Stimulated activated CD4-positive, alpha-beta T cell treated with anti-CD3 and anti-CD28 coated beads, Interleukin-4, amount 100 ng/mL, for 1 hour (primary cell): ENCODE measurements around the gene CUL1.

Experiments used
- DNase-seq: peaks from one replicate; pipeline ENCODE4 v3.0.0-alpha.2; 2020

The CUL1 gene

GRCh38 chr7:148809856-148810255, 111.2 kb downstream of the CUL1 start:
- DNase-seq: no peak

- no peak for DNase-seq
These were observed 113.2 kb downstream of the CUL1 start for GRCh38 chr7:148811892-148812291.

GRCh38 chr7:148813890-148814289, 115.2 kb downstream of the CUL1 start:
- DNase-seq: no peak

GRCh38 chr7:148814922-148815559, 116.3 kb downstream of the CUL1 start:
- no peak for DNase-seq

- DNase-seq: no peak
These were observed 116.9 kb downstream of the CUL1 start for GRCh38 chr7:148815612-148816011.

- no peak for DNase-seq
These were observed 121.1 kb downstream of the CUL1 start for GRCh38 chr7:148819697-148820360.

GRCh38 chr7:148821422-148821821, 122.7 kb downstream of the CUL1 start:
- DNase-seq: no peak

- DNase-seq: no peak
These were observed 126.2 kb downstream of the CUL1 start for GRCh38 chr7:148824864-148825263.

- no peak for DNase-seq
These were observed 126.6 kb downstream of the CUL1 start for GRCh38 chr7:148825338-148825737.

GRCh38 chr7:148828965-148829364, 130.3 kb downstream of the CUL1 start:
- DNase-seq: no peak

GRCh38 chr7:148830897-148831692, 132.4 kb downstream of the CUL1 start:
- DNase-seq: no peak

GRCh38 chr7:148831782-148832181, 133.1 kb downstream of the CUL1 start:
- DNase-seq: no peak

- no peak for DNase-seq
These were observed 135.9 kb downstream of the CUL1 start for GRCh38 chr7:148834605-148835004.

GRCh38 chr7:148835854-148836253, 137.2 kb downstream of the CUL1 start:
- DNase-seq: no peak

- no peak for DNase-seq
These were observed 140.2 kb downstream of the CUL1 start for GRCh38 chr7:148838905-148839304.

- no peak for DNase-seq
These were observed 149.4 kb downstream of the CUL1 start for GRCh38 chr7:148847815-148848734.

GRCh38 chr7:148849393-148850098, 150.8 kb downstream of the CUL1 start:
- no peak for DNase-seq

- DNase-seq: no peak
These were observed 151.9 kb downstream of the CUL1 start for GRCh38 chr7:148850564-148850963.
